Mesothelial cell of epicardium (in vitro differentiated cells): ENCODE results near the gene FCMR. TPM values are rescaled to one million over a fixed set of nuclear protein-coding genes. Genes with fewer than 3 reads are reported as not detected.

Source experiments
- DNase-seq, 2 experiments: peaks; one replicate each; pipeline ENCODE4 v3.0.0; 2021; ENCODE audit warnings: low spot score in 2 of 2; ENCODE audit not compliant: unreplicated experiment in 2 of 2
- H3K27ac Mint-ChIP-seq: 2 replicates; pipeline ENCODE4 v1.8.0; 2021; ENCODE audit warnings: mixed read lengths
- H3K27me3 Mint-ChIP-seq: 2 replicates; pipeline ENCODE4 v1.8.0; 2021; ENCODE audit warnings: low read depth, mixed read lengths
- H3K36me3 Mint-ChIP-seq: 2 replicates; pipeline ENCODE4 v1.8.0; 2021; ENCODE audit warnings: mixed read lengths
- H3K4me1 Mint-ChIP-seq: 2 replicates; pipeline ENCODE4 v1.8.0; 2021; ENCODE audit warnings: mixed read lengths
- H3K4me3 Mint-ChIP-seq: 2 replicates; pipeline ENCODE4 v1.8.0; 2021; ENCODE audit warnings: mild to moderate bottlenecking, moderate library complexity, mixed read lengths
- H3K9me3 Mint-ChIP-seq: 2 replicates; pipeline ENCODE4 v1.8.0; 2021; ENCODE audit warnings: mixed read lengths
- total RNA-seq: library from RNA; stranded (reverse); gene quantifications from 3 replicates; pipeline ENCODE4 v1.2.1, GENCODE V29; 2021
- TF ChIP-seq, protein P1 (sequence below): fragments of 200-600 bp; sonication (generic); IDR thresholded peaks from one replicate; pipeline ENCODE4 v1.5.0; 2021; ENCODE audit warnings: antibody characterized with exemption; ENCODE audit not compliant: unreplicated experiment

FCMR gene
- total RNA-seq, 1 donor from 2014 or later = not detected

DNA sequence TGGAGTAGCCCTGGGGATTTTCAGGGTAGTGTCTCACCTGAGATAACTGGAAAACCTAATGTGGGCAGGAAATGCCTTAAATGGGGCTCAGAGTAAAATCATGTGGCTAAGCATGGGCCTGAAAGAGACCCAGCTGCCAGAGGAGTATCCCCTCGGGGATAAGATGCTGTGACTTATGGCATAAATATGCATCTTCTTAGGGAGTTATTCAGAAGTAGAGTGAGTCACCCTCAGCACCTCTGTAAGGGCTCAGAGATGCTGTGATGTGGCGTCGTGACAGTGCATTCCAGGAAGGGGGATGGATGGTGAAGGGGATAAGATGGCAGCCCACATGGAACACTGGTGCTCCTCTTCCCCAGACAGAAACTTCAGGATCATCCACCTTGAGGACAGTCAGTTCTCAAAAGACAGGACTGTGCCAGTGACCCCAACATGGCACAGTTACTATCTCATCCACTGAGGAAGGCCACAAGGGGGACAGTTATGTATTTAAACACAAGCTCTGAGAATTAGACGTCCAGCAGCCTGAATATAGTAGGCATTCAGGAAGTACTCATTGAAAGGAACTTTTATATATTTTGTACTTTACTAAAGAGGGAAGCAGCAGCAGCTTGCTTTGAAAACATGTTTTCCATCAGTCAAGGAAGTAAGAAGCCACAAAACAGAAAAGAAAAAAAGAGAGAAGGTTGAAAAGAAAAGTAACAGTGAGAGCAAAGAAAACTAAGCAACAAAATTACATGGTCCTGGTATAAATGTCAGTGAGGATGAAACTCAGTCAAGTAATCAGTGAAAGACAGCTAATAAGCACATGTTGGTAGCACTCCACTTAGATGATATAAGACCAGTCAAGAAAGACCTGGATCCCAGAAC lies 16.2 kb downstream of the FCMR start:
- peaks cover 61% of the 10 kb centered on the region for H3K27me3 Mint-ChIP-seq
- DNase-seq = no peak
- H3K4me3 Mint-ChIP-seq = no peak overlapping the region
- H3K9me3 Mint-ChIP-seq = no peaks in the 10 kb centered on the region
- H3K27ac Mint-ChIP-seq = no peak overlapping the region
- no peaks in the 10 kb centered on the region for H3K36me3 Mint-ChIP-seq
- H3K4me1 Mint-ChIP-seq = peaks cover 6% of the 10 kb centered on the region
- TF ChIP-seq, protein P1, sequence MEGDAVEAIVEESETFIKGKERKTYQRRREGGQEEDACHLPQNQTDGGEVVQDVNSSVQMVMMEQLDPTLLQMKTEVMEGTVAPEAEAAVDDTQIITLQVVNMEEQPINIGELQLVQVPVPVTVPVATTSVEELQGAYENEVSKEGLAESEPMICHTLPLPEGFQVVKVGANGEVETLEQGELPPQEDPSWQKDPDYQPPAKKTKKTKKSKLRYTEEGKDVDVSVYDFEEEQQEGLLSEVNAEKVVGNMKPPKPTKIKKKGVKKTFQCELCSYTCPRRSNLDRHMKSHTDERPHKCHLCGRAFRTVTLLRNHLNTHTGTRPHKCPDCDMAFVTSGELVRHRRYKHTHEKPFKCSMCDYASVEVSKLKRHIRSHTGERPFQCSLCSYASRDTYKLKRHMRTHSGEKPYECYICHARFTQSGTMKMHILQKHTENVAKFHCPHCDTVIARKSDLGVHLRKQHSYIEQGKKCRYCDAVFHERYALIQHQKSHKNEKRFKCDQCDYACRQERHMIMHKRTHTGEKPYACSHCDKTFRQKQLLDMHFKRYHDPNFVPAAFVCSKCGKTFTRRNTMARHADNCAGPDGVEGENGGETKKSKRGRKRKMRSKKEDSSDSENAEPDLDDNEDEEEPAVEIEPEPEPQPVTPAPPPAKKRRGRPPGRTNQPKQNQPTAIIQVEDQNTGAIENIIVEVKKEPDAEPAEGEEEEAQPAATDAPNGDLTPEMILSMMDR = no peak

DNA sequence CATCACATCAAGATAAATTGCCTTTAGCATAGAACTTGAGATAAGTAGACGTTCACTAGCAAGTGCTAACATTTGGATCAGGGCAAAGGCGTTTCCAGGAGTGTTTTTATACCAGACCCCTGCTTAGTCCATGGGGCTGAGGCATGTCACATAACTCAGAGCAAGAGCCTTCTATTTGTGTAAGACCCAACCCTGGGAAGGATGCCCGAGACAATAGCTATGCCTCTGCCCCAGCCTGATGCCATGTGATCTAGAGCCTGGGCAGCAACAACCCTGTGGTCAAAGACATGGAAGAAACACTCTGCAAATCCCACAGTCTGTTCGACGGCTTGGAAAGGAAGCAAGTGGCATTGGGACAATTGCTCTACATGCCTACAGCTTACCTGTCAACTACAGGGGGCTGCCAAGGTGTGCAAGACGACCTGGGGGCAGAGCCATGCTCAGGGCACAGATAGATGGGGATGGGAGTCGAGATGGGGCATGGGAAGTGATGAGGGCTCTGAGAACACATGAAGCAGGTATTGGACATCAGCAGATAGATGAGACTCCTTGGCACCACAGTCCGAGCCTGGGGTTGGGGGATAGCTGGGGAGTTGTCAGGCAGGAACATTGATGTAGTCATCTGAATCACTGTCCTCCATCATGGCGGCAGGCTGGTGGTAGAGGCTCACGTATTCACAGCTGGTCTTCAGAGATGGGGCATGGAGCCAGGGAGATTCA lies 17.2 kb downstream of the FCMR start:
- Mint-ChIP-seq H3K4me3 (no peak overlapping the region), H3K36me3 (no peaks in the 10 kb centered on the region), H3K4me1 (peaks cover 6% of the 10 kb centered on the region), H3K9me3 (no peaks in the 10 kb centered on the region), H3K27me3 (peaks cover 52% of the 10 kb centered on the region), H3K27ac (no peak overlapping the region)
- DNase-seq = no peak
- TF ChIP-seq, protein P1 = no peak

DNA sequence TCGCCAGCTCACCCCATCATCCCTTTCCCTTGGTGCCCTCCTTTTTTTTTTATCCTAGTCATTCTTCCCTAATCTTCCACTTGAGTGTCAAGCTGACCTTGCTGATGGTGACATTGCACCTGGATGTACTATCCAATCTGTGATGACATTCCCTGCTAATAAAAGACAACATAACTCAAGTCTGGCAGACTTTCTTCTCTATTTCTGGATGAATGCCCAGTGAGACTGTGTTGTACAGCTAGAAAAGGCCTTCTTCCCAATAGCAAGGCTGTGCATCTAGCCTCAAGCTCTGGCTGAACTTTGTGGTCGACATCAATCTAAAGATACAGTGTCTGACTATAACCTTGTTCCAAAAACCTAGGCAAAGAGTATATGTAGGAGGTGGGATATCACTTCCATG lies 18.1 kb downstream of the FCMR start:
- H3K27ac Mint-ChIP-seq = no peak overlapping the region
- no peaks in the 10 kb centered on the region for H3K36me3 Mint-ChIP-seq
- H3K4me1 Mint-ChIP-seq = peaks cover 2% of the 10 kb centered on the region
- H3K4me3 Mint-ChIP-seq = no peak overlapping the region
- TF ChIP-seq, protein P1 = no peak
- H3K27me3 Mint-ChIP-seq = peaks cover 46% of the 10 kb centered on the region
- no peak for DNase-seq
- no peaks in the 10 kb centered on the region for H3K9me3 Mint-ChIP-seq

DNA sequence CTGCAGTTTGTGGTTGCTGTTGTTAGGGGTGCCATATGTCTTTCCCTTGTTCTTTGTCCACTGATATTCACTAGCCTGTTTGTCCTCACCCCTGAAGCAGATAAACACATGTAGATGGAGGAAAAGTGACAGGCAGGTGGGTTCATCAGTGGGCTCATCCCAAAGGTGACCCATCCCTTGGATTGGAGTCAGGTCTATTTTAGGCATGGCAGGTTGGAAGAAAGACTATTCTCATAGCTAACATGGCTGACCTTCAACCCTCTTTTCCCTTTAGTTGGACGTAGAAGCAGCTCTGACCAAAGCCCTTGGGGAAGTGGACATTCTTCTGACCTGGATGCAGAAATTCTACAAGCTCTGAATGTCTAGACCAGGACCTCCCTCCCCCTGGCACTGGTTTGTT lies 19.0 kb downstream of the FCMR start:
- H3K4me3 Mint-ChIP-seq = no peak overlapping the region
- H3K36me3 Mint-ChIP-seq = no peaks in the 10 kb centered on the region
- TF ChIP-seq, protein P1 = no peak
- no peak for DNase-seq
- H3K9me3 Mint-ChIP-seq = no peaks in the 10 kb centered on the region
- H3K4me1 Mint-ChIP-seq = peaks cover 1% of the 10 kb centered on the region
- peaks cover 37% of the 10 kb centered on the region for H3K27me3 Mint-ChIP-seq
- H3K27ac Mint-ChIP-seq = no peak overlapping the region

DNA sequence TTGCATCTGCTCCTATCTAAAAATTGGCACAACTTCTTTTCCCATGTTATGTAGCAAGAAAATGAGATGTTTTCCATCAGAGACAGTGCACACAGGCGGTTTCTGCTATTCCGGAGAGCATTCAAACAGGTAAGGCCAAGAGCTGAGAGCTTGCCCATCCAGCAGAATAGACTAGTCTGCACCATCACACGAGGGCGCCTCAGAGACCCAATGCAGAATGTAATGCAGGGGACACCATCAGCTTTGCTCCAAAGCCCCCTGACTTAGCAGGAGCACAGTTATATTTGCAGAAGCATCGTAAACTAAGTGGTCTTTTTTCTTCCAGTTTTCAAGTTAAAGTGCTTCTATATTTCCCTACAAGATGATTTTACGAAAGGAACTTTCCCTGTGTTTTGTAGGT lies 19.8 kb downstream of the FCMR start:
- TF ChIP-seq, protein P1 = no peak
- H3K27ac Mint-ChIP-seq = no peak overlapping the region
- DNase-seq = no peak
- peaks cover 1% of the 10 kb centered on the region for H3K4me1 Mint-ChIP-seq
- H3K9me3 Mint-ChIP-seq = no peaks in the 10 kb centered on the region
- no peaks in the 10 kb centered on the region for H3K36me3 Mint-ChIP-seq
- no peak overlapping the region for H3K4me3 Mint-ChIP-seq
- H3K27me3 Mint-ChIP-seq = peaks cover 33% of the 10 kb centered on the region
